Trophoblast cell (in vitro differentiated cells and primary cell): ENCODE results near the gene CHI3L2.

ENCODE experiments used
- DNase-seq, 2 donors: peaks; one replicate each; pipeline ENCODE4 v3.0.0-alpha.2; 2016
- H2AFZ ChIP-seq: 2 replicates; pipeline ENCODE4 v1.6.1; 2013; ENCODE audit warnings: low read length, moderate library complexity, mild to moderate bottlenecking; ENCODE audit not compliant: insufficient read depth, poor library complexity
- H2AK5ac ChIP-seq: 2 replicates; pipeline ENCODE4 v1.6.1; 2013; ENCODE audit warnings: mild to moderate bottlenecking, low read length
- H2BK120ac ChIP-seq: 2 replicates; pipeline ENCODE4 v1.6.1; 2013; ENCODE audit warnings: low read length, mild to moderate bottlenecking, moderate library complexity; ENCODE audit not compliant: insufficient read depth, poor library complexity
- H2BK12ac ChIP-seq: 2 replicates; pipeline ENCODE4 v1.6.1; 2013; ENCODE audit warnings: mild to moderate bottlenecking, low read length, moderate library complexity
- H2BK5ac ChIP-seq: 2 replicates; pipeline ENCODE4 v1.6.1; 2013; ENCODE audit warnings: low read length, low read depth, moderate library complexity, mild to moderate bottlenecking; ENCODE audit not compliant: poor library complexity
- H3K14ac ChIP-seq: 2 replicates; pipeline ENCODE4 v1.6.1; 2013; ENCODE audit warnings: mild to moderate bottlenecking, low read length
- H3K18ac ChIP-seq: 2 replicates; pipeline ENCODE4 v1.6.1; 2013; ENCODE audit warnings: mild to moderate bottlenecking, low read length
- H3K23ac ChIP-seq: 2 replicates; pipeline ENCODE4 v1.6.1; 2013; ENCODE audit warnings: low read length
- H3K27ac ChIP-seq: 2 replicates; pipeline ENCODE4 v1.5.1; 2013; ENCODE audit warnings: low read depth, mild to moderate bottlenecking, inconsistent platforms, low read length, moderate library complexity
- H3K27me3 ChIP-seq: 2 replicates; pipeline ENCODE4 v1.6.1; 2013; ENCODE audit warnings: inconsistent platforms, mild to moderate bottlenecking, low read length, moderate library complexity; ENCODE audit not compliant: insufficient read depth
- H3K36me3 ChIP-seq, 2 experiments: 1 replicate in 1 of 2; 2 replicates in 1 of 2; pipeline ENCODE4 v1.6.1; 2013; ENCODE audit warnings: low read length in 2 of 2, mild to moderate bottlenecking in 2 of 2, moderate library complexity in 1 of 2; ENCODE audit not compliant: insufficient read depth in 2 of 2, control insufficient read depth in 1 of 2
- H3K4ac ChIP-seq: 2 replicates; pipeline ENCODE4 v1.6.1; 2013; ENCODE audit warnings: low read depth, mild to moderate bottlenecking, low read length, moderate library complexity
- H3K4me1 ChIP-seq, 2 experiments: 1 replicate in 1 of 2; 2 replicates in 1 of 2; pipeline ENCODE4 v1.6.1; 2013; ENCODE audit warnings: low read length in 2 of 2, mild to moderate bottlenecking in 2 of 2, moderate library complexity in 1 of 2; ENCODE audit not compliant: insufficient read depth in 2 of 2, control insufficient read depth in 1 of 2
- H3K4me2 ChIP-seq: 2 replicates; pipeline ENCODE4 v1.6.1; 2013; ENCODE audit warnings: inconsistent platforms, mild to moderate bottlenecking, low read length, moderate library complexity
- H3K4me3 ChIP-seq: 2 replicates; pipeline ENCODE4 v1.5.1; 2013; ENCODE audit warnings: mild to moderate bottlenecking, low read depth, low read length, inconsistent platforms
- H3K79me1 ChIP-seq: one replicate; pipeline ENCODE4 v1.6.1; 2013; ENCODE audit warnings: low read length
- H3K79me2 ChIP-seq: 2 replicates; pipeline ENCODE4 v1.6.1; 2013; ENCODE audit warnings: low read length, mild to moderate bottlenecking; ENCODE audit not compliant: control insufficient read depth, insufficient read depth, poor library complexity
- H3K9ac ChIP-seq: 2 replicates; pipeline ENCODE4 v1.6.1; 2013; ENCODE audit warnings: mild to moderate bottlenecking, low read length
- H3K9me3 ChIP-seq: 2 replicates; pipeline ENCODE4 v1.6.1; 2013; ENCODE audit warnings: low read depth, mild to moderate bottlenecking, control low read depth, inconsistent platforms, low read length; ENCODE audit not compliant: insufficient read depth
- H4K12ac ChIP-seq: 2 replicates; pipeline ENCODE4 v1.6.1; 2013; ENCODE audit warnings: low read depth, mild to moderate bottlenecking, low read length, moderate library complexity
- H4K8ac ChIP-seq: 2 replicates; pipeline ENCODE4 v1.6.1; 2013; ENCODE audit warnings: low read depth, mild to moderate bottlenecking, low read length, moderate library complexity
- H4K91ac ChIP-seq: one replicate; pipeline ENCODE4 v1.6.1; 2013; ENCODE audit warnings: low read depth, mild to moderate bottlenecking, low read length, moderate library complexity
- WGBS: extraction: QIAGEN DNeasy Blood & Tissue Kit; methylation state at CpG from one replicate; pipeline ENCODE4 v1.1.7; 2013; ENCODE audit warnings: missing lambda C conversion rate; ENCODE audit not compliant: insufficient read length, insufficient coverage; ENCODE audit errors: extremely low coverage; 5-methylcytosine and 5-hydroxymethylcytosine counted together

The CHI3L2 gene

DNA sequence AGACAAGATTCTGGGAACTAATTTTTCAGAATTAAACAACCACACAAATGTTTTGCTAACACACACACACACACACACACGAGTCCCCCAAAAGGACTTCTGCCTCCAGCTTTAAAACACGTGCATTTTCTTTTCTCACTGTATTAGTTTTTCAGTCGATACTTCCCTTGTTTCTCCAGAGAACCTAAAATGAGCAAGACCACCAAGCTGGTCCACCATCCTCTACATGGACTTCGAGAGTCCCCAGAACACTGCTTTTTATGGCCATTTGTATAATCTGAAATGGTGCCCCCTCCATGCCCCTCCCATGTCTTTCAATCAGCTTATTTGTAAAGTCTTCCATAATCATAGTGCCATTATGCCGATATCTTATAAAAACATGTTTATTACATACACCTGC lies 10.8 kb upstream of the CHI3L2 start:
- Histone ChIP-seq H4K12ac (no peak overlapping the region), H2BK12ac (peak overlapping the region; percentile 81), H3K9me3 (no peaks in the 10 kb centered on the region), H3K27me3 (no peaks in the 10 kb centered on the region), H3K79me1 (peaks cover 41% of the 10 kb centered on the region), H3K4me2 (no peak overlapping the region), H3K4me3 (no peak overlapping the region), H3K27ac (no peak overlapping the region), H4K8ac (no peak overlapping the region), H2AFZ (no peak overlapping the region), H3K14ac (no peak overlapping the region), H3K23ac (no peak overlapping the region), H2AK5ac (no peak overlapping the region), H3K79me2 (peaks cover 5% of the 10 kb centered on the region), H3K18ac (no peak overlapping the region), H3K9ac (no peak overlapping the region), H4K91ac (peak overlapping the region; percentile 29), H3K4ac (no peak overlapping the region), H2BK120ac (peak overlapping the region; percentile 77), H3K36me3 (no peaks in the 10 kb centered on the region), H3K4me1 (peaks cover 24 to 40% of the 10 kb centered on the region in 2 experiments), H2BK5ac (peak overlapping the region; percentile 23)
- WGBS = no CpG with 5 or more reads among the region's 5 CpGs
- no peak for DNase-seq

- no peak overlapping the region for H4K12ac ChIP-seq
- H3K9ac ChIP-seq = no peak overlapping the region
- H4K8ac ChIP-seq = no peak overlapping the region
- H3K9me3 ChIP-seq = no peaks in the 10 kb centered on the region
- no peaks in the 10 kb centered on the region for H3K27me3 ChIP-seq
- H4K91ac ChIP-seq = no peak overlapping the region
- H3K4ac ChIP-seq = no peak overlapping the region
- H3K18ac ChIP-seq = no peak overlapping the region
- H3K4me3 ChIP-seq = no peak overlapping the region
- no peak overlapping the region for H3K27ac ChIP-seq
- no peak overlapping the region for H2BK12ac ChIP-seq
- H3K36me3 ChIP-seq = no peaks in the 10 kb centered on the region
- WGBS = no CpG with 5 or more reads among the region's 5 CpGs
- H3K14ac ChIP-seq = no peak overlapping the region
- H3K4me1 ChIP-seq = peaks cover 28 to 43% of the 10 kb centered on the region in 2 experiments
- H3K79me2 ChIP-seq = peaks cover 7% of the 10 kb centered on the region
- H3K4me2 ChIP-seq = no peak overlapping the region
- H2BK5ac ChIP-seq = no peak overlapping the region
- no peak overlapping the region for H2BK120ac ChIP-seq
- peaks cover 45% of the 10 kb centered on the region for H3K79me1 ChIP-seq
- H2AK5ac ChIP-seq = no peak overlapping the region
- DNase-seq = no peak
- no peak overlapping the region for H3K23ac ChIP-seq
- no peak overlapping the region for H2AFZ ChIP-seq
Observed at GRCh38 chr1:111217183-111217910, 10.2 kb upstream of the CHI3L2 start.

GRCh38 chr1:111218701-111219556 lies 8.6 kb upstream of the CHI3L2 start:
- Histone ChIP-seq H3K18ac (no peak overlapping the region), H3K4me1 (peaks cover 20 to 35% of the 10 kb centered on the region in 2 experiments), H3K14ac (no peak overlapping the region), H3K4me2 (no peak overlapping the region), H4K12ac (no peak overlapping the region), H3K79me1 (peaks cover 40% of the 10 kb centered on the region), H3K4me3 (no peak overlapping the region), H3K9me3 (no peaks in the 10 kb centered on the region), H3K36me3 (no peaks in the 10 kb centered on the region), H3K9ac (no peak overlapping the region), H2AFZ (no peak overlapping the region), H3K79me2 (peaks cover 7% of the 10 kb centered on the region), H3K27me3 (no peaks in the 10 kb centered on the region), H2BK12ac (peak overlapping the region; percentile 40), H3K23ac (no peak overlapping the region), H3K4ac (no peak overlapping the region), H4K8ac (no peak overlapping the region), H3K27ac (no peak overlapping the region), H2BK5ac (peak overlapping the region; percentile 34), H2AK5ac (no peak overlapping the region), H4K91ac (peak overlapping the region; percentile 66), H2BK120ac (peak overlapping the region; percentile 57)
- no CpG with 5 or more reads among the region's 8 CpGs for WGBS
- DNase-seq = no peak

GRCh38 chr1:111219557-111220286 lies 7.8 kb upstream of the CHI3L2 start:
- Histone ChIP-seq H3K79me1 (peaks cover 35% of the 10 kb centered on the region), H2AK5ac (no peak overlapping the region), H2BK120ac (peak overlapping the region; percentile 57), H3K36me3 (no peaks in the 10 kb centered on the region), H3K14ac (peak overlapping the region; percentile 59), H3K4me1 (peaks cover 14 to 28% of the 10 kb centered on the region in 2 experiments), H2BK12ac (peak overlapping the region; percentile 40), H4K91ac (peak overlapping the region; percentile 86), H3K9me3 (no peaks in the 10 kb centered on the region), H3K4ac (peak overlapping the region; percentile 30), H3K9ac (no peak overlapping the region), H4K12ac (no peak overlapping the region), H3K18ac (no peak overlapping the region), H4K8ac (no peak overlapping the region), H3K23ac (no peak overlapping the region), H3K4me2 (no peak overlapping the region), H2BK5ac (peak overlapping the region; percentile 10), H3K4me3 (no peak overlapping the region), H3K79me2 (peaks cover 4% of the 10 kb centered on the region), H3K27me3 (no peaks in the 10 kb centered on the region), H2AFZ (no peak overlapping the region), H3K27ac (no peak overlapping the region)
- DNase-seq = no peak
- no CpG with 5 or more reads among the region's 5 CpGs for WGBS
